ENCODE measurements around the gene KERA.

The KERA gene

DNA sequence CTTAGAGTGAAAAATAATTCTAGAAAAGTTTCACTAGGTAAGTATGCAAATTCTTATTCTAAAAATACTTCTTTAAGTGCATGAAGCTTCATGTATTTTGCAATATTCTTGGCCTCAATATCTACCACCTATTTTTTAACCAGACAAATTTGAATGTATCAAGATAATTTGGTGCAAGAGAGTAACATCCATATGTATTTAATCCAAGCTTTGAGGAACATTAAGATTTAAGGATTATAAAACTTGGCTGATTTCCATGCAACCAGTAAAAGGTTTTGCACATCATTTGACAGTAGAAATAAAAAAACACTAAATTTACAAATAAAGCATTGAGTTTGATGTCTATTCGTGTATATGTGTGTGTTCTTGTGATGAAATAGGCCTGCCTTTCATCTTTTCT lies 45.8 kb upstream of the KERA start:
- H3K4me2 ChIP-seq (ENCODE audit: insufficient read depth, low read length, poor library complexity, severe bottlenecking) = no peak overlapping the region
- DNase-seq (ENCODE audit: low spot score) = no peak
- no peaks in the 10 kb centered on the region for H3K27me3 ChIP-seq (ENCODE audit: control insufficient read depth in 3 of 3, insufficient read depth in 3 of 3, low read depth in 1 of 3, low read length in 3 of 3)
- H3K27ac ChIP-seq (replicated peaks; ENCODE audit: low read length) = no peak overlapping the region
- H2BK120ac ChIP-seq (ENCODE audit: low read depth, low read length) = no peak overlapping the region
- no peak overlapping the region for H3K18ac ChIP-seq (ENCODE audit: low read length)
- no peak overlapping the region for H2BK5ac ChIP-seq (ENCODE audit: low read length)
- H3K4me1 ChIP-seq (ENCODE audit: control insufficient read depth in 2 of 2, insufficient read depth in 1 of 2, low read depth in 1 of 2, low read length in 2 of 2) = peaks cover 0 to 4% of the 10 kb centered on the region in 2 donors
- H3K9me3 ChIP-seq (replicated peaks in 1 of 2; ENCODE audit: control insufficient read depth in 2 of 2, insufficient read depth in 1 of 2, low read depth in 1 of 2, low read length in 2 of 2) = no peaks in the 10 kb centered on the region
- H3K4me3 ChIP-seq (ENCODE audit: low read length in 2 of 2) = no peak overlapping the region
- no peak overlapping the region for H2AK5ac ChIP-seq (ENCODE audit: low read depth, low read length)
- no peak overlapping the region for H3K4ac ChIP-seq (ENCODE audit: low read length)
- no peak overlapping the region for H2BK12ac ChIP-seq (ENCODE audit: low read length)
- H3K79me1 ChIP-seq (ENCODE audit: low read depth, low read length) = no peaks in the 10 kb centered on the region
- H3K23ac ChIP-seq (ENCODE audit: low read depth, low read length, poor library complexity) = no peak overlapping the region
- no peak overlapping the region for H4K8ac ChIP-seq (ENCODE audit: low read depth, low read length)
- no peak overlapping the region for H3K14ac ChIP-seq (ENCODE audit: low read length)
- no peak overlapping the region for H2AFZ ChIP-seq (ENCODE audit: low read length)
- no peak overlapping the region for H4K91ac ChIP-seq (ENCODE audit: low read depth, low read length, poor library complexity)
- no peak overlapping the region for H3K9ac ChIP-seq (ENCODE audit: low read depth, low read length, poor library complexity)
- no CpG with 5 or more reads among the region's 1 CpG for WGBS, 2 donors (ENCODE audit: extremely low coverage in 2 of 2, insufficient read length in 2 of 2, insufficient replicate concordance in 1 of 2)
- no peaks in the 10 kb centered on the region for H3K36me3 ChIP-seq (replicated peaks in 1 of 2; ENCODE audit: control insufficient read depth in 2 of 2, insufficient read depth in 2 of 2, low read length in 2 of 2)
- H2BK15ac ChIP-seq (ENCODE audit: low read length) = no peak overlapping the region

DNA sequence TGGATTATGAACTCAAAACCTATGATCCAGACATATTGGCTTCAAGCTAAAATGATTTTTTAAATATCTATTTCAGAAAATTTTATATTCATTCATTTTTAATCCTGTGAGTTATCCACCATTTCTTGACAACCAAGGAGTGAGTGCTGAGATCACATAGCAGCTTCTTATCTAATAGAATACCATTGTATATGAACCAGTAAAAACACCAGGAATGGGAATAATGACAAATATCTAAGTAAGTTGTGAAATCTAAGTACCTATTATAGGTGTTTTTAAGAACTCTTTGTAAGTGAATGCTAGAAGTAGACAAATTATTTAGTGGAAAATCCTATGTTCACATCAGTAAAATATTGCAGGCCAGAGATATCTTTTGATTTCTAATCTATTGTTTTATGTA lies 45.3 kb upstream of the KERA start:
- Histone ChIP-seq H4K8ac (ENCODE audit: low read depth, low read length) (no peak overlapping the region), H2BK12ac (ENCODE audit: low read length) (no peak overlapping the region), H3K4ac (ENCODE audit: low read length) (no peak overlapping the region)

DNA sequence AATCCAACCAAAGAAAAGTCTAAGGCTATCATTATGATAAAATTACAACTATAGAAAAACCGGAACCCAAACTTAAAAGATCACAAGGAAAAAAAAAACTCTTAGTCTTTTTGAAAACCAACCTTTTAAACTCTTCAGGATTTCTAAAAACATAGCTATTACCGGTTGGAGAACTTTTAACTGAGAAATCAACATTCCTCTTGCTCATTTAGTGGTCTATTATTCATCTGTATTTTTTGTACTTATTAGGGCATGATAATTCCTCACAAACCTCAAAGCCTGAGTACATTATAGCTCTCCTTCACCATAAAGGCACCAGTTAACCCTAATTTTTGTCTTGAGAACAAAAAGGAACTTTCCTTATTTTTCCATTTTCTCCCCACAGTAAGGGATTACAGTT lies 43.1 kb upstream of the KERA start:
- H3K4me1 ChIP-seq (ENCODE audit: control insufficient read depth in 2 of 2, insufficient read depth in 1 of 2, low read depth in 1 of 2, low read length in 2 of 2) = peaks cover 0 to 8% of the 10 kb centered on the region in 2 donors
- H3K23ac ChIP-seq (ENCODE audit: low read depth, low read length, poor library complexity) = no peak overlapping the region
- no peak overlapping the region for H3K14ac ChIP-seq (ENCODE audit: low read length)
- H2AFZ ChIP-seq (ENCODE audit: low read length) = no peak overlapping the region
- H3K4me3 ChIP-seq (ENCODE audit: low read length in 2 of 2) = no peak overlapping the region
- no peaks in the 10 kb centered on the region for H3K27me3 ChIP-seq (ENCODE audit: control insufficient read depth in 3 of 3, insufficient read depth in 3 of 3, low read depth in 1 of 3, low read length in 3 of 3)
- no CpG with 5 or more reads among the region's 2 CpGs for WGBS, 2 donors (ENCODE audit: extremely low coverage in 2 of 2, insufficient read length in 2 of 2, insufficient replicate concordance in 1 of 2)
- no peak overlapping the region for H3K4ac ChIP-seq (ENCODE audit: low read length)
- H3K9ac ChIP-seq (ENCODE audit: low read depth, low read length, poor library complexity) = no peak overlapping the region
- no peak overlapping the region for H3K18ac ChIP-seq (ENCODE audit: low read length)
- H2BK15ac ChIP-seq (ENCODE audit: low read length) = no peak overlapping the region
- no peak overlapping the region for H4K8ac ChIP-seq (ENCODE audit: low read depth, low read length)
- DNase-seq (ENCODE audit: low spot score) = no peak
- no peaks in the 10 kb centered on the region for H3K36me3 ChIP-seq (replicated peaks in 1 of 2; ENCODE audit: control insufficient read depth in 2 of 2, insufficient read depth in 2 of 2, low read length in 2 of 2)
- no peaks in the 10 kb centered on the region for H3K79me1 ChIP-seq (ENCODE audit: low read depth, low read length)
- H2BK12ac ChIP-seq (ENCODE audit: low read length) = no peak overlapping the region
- no peak overlapping the region for H2AK5ac ChIP-seq (ENCODE audit: low read depth, low read length)
- no peak overlapping the region for H2BK5ac ChIP-seq (ENCODE audit: low read length)
- no peak overlapping the region for H2BK120ac ChIP-seq (ENCODE audit: low read depth, low read length)
- no peak overlapping the region for H3K4me2 ChIP-seq (ENCODE audit: insufficient read depth, low read length, poor library complexity, severe bottlenecking)
- H4K91ac ChIP-seq (ENCODE audit: low read depth, low read length, poor library complexity) = no peak overlapping the region
- no peaks in the 10 kb centered on the region for H3K9me3 ChIP-seq (replicated peaks in 1 of 2; ENCODE audit: control insufficient read depth in 2 of 2, insufficient read depth in 1 of 2, low read depth in 1 of 2, low read length in 2 of 2)
- no peak overlapping the region for H3K27ac ChIP-seq (replicated peaks; ENCODE audit: low read length)

More for the DNA sequence above, 45.3 kb upstream of the KERA start:
- Histone ChIP-seq H3K27me3 (ENCODE audit: control insufficient read depth in 3 of 3, insufficient read depth in 3 of 3, low read depth in 1 of 3, low read length in 3 of 3) (no peaks in the 10 kb centered on the region), H3K4me3 (ENCODE audit: low read length in 2 of 2) (no peak overlapping the region), H2BK5ac (ENCODE audit: low read length) (no peak overlapping the region), H2BK120ac (ENCODE audit: low read depth, low read length) (no peak overlapping the region), H3K23ac (ENCODE audit: low read depth, low read length, poor library complexity) (no peak overlapping the region), H3K18ac (ENCODE audit: low read length) (no peak overlapping the region), H3K14ac (ENCODE audit: low read length) (no peak overlapping the region), H3K9me3 (replicated peaks in 1 of 2; ENCODE audit: control insufficient read depth in 2 of 2, insufficient read depth in 1 of 2, low read depth in 1 of 2, low read length in 2 of 2) (no peaks in the 10 kb centered on the region), H2BK15ac (ENCODE audit: low read length) (no peak overlapping the region), H2AK5ac (ENCODE audit: low read depth, low read length) (no peak overlapping the region), H3K4me2 (ENCODE audit: insufficient read depth, low read length, poor library complexity, severe bottlenecking) (no peak overlapping the region), H3K27ac (replicated peaks; ENCODE audit: low read length) (no peak overlapping the region), H3K36me3 (replicated peaks in 1 of 2; ENCODE audit: control insufficient read depth in 2 of 2, insufficient read depth in 2 of 2, low read length in 2 of 2) (no peaks in the 10 kb centered on the region), H3K79me1 (ENCODE audit: low read depth, low read length) (no peaks in the 10 kb centered on the region), H4K91ac (ENCODE audit: low read depth, low read length, poor library complexity) (no peak overlapping the region), H2AFZ (ENCODE audit: low read length) (no peak overlapping the region), H3K9ac (ENCODE audit: low read depth, low read length, poor library complexity) (no peak overlapping the region), H3K4me1 (ENCODE audit: control insufficient read depth in 2 of 2, insufficient read depth in 1 of 2, low read depth in 1 of 2, low read length in 2 of 2) (peaks cover 0 to 8% of the 10 kb centered on the region in 2 donors)
- no peak for DNase-seq (ENCODE audit: low spot score)

DNA sequence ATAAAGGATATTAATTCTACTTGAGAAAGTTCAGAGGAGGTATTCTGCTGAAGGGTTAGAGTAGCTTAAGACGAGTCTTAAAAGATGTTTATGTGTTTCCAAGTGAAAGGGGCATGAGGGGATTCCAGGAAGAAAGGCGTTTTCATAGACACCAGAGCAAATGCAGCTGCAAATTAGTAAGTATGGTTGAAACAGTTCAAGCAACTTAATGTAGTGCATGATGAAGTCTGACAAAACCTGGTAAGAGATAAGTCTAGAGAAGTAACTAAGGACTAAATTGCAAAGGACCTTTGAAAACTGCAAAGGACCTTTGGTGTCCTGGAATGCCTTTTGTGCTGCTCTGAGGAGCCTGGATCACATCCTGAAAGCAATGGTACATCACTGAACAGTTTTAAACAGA lies 42.0 kb upstream of the KERA start:
- no peak overlapping the region for H3K9ac ChIP-seq (ENCODE audit: low read depth, low read length, poor library complexity)
- H2BK5ac ChIP-seq (ENCODE audit: low read length) = no peak overlapping the region
- H3K27ac ChIP-seq (replicated peaks; ENCODE audit: low read length) = no peak overlapping the region
- no peak overlapping the region for H2BK12ac ChIP-seq (ENCODE audit: low read length)
- no peak overlapping the region for H4K8ac ChIP-seq (ENCODE audit: low read depth, low read length)
- H3K4me1 ChIP-seq (ENCODE audit: control insufficient read depth in 2 of 2, insufficient read depth in 1 of 2, low read depth in 1 of 2, low read length in 2 of 2) = peaks cover 0 to 8% of the 10 kb centered on the region in 2 donors
- H2AFZ ChIP-seq (ENCODE audit: low read length) = no peak overlapping the region
- no peak overlapping the region for H3K4me3 ChIP-seq (ENCODE audit: low read length in 2 of 2)
- no peaks in the 10 kb centered on the region for H3K36me3 ChIP-seq (replicated peaks in 1 of 2; ENCODE audit: control insufficient read depth in 2 of 2, insufficient read depth in 2 of 2, low read length in 2 of 2)
- no peak overlapping the region for H2BK15ac ChIP-seq (ENCODE audit: low read length)
- H3K79me1 ChIP-seq (ENCODE audit: low read depth, low read length) = no peaks in the 10 kb centered on the region
- no peak overlapping the region for H3K4me2 ChIP-seq (ENCODE audit: insufficient read depth, low read length, poor library complexity, severe bottlenecking)
- H3K9me3 ChIP-seq (replicated peaks in 1 of 2; ENCODE audit: control insufficient read depth in 2 of 2, insufficient read depth in 1 of 2, low read depth in 1 of 2, low read length in 2 of 2) = no peaks in the 10 kb centered on the region
- no CpG with 5 or more reads among the region's 2 CpGs for WGBS, 2 donors (ENCODE audit: extremely low coverage in 2 of 2, insufficient read length in 2 of 2, insufficient replicate concordance in 1 of 2)
- no peak overlapping the region for H2AK5ac ChIP-seq (ENCODE audit: low read depth, low read length)
- H3K27me3 ChIP-seq (ENCODE audit: control insufficient read depth in 3 of 3, insufficient read depth in 3 of 3, low read depth in 1 of 3, low read length in 3 of 3) = no peaks in the 10 kb centered on the region
- no peak overlapping the region for H3K4ac ChIP-seq (ENCODE audit: low read length)
- no peak overlapping the region for H3K14ac ChIP-seq (ENCODE audit: low read length)
- no peak overlapping the region for H4K91ac ChIP-seq (ENCODE audit: low read depth, low read length, poor library complexity)
- no peak overlapping the region for H3K23ac ChIP-seq (ENCODE audit: low read depth, low read length, poor library complexity)
- no peak overlapping the region for H3K18ac ChIP-seq (ENCODE audit: low read length)
- no peak overlapping the region for H2BK120ac ChIP-seq (ENCODE audit: low read depth, low read length)
- DNase-seq (ENCODE audit: low spot score) = no peak

Data from neuronal stem cell (in vitro differentiated cells).